OCI-LY7 (cell line): ENCODE results near the gene P2RY8. TPM values are rescaled to one million over a fixed set of nuclear protein-coding genes. Genes with fewer than 3 reads are reported as not detected.

Source experiments
- BruUV-seq: library from RNA; stranded (reverse); fragments of 400-500 nt; replicated peaks from 2 replicates; lab custom pipeline; 2021; lab: Mats Ljungman, UMichigan
- CTCF ChIA-PET: fragments of 300-600 bp; sonication (Branson Sonifier 250); formaldehyde crosslinking; loops from one replicate; lab custom pipeline; 2022; ENCODE audit warnings: antibody characterized with exemption; ENCODE audit not compliant: unreplicated experiment; lab: Charles Lee
- POLR2A ChIA-PET: fragments of 300-600 bp; sonication (Branson Sonifier 250); formaldehyde crosslinking; loops from one replicate; lab custom pipeline; 2022; ENCODE audit warnings: antibody characterized with exemption; lab: Charles Lee
- DNase-seq: peaks from one replicate; pipeline ENCODE4 v3.0.0-alpha.2; 2015; ENCODE audit warnings: low spot score
- H2AFZ ChIP-seq: fragments of 200-600 bp; sonication (generic), shearing (Covaris generic); 2 replicates; pipeline ENCODE4 v1.6.1; 2014; ENCODE audit warnings: mild to moderate bottlenecking, antibody characterized with exemption, low read length, moderate library complexity
- H3K27ac ChIP-seq: fragments of 200-600 bp; sonication (generic); 2 replicates; pipeline ENCODE4 v1.5.1; 2014; ENCODE audit warnings: mixed run types, low read depth, mild to moderate bottlenecking, moderate library complexity, low read length, inconsistent platforms; ENCODE audit not compliant: poor library complexity, severe bottlenecking
- H3K36me3 ChIP-seq: fragments of 200-600 bp; sonication (generic); 2 replicates; pipeline ENCODE4 v1.6.1; 2014; ENCODE audit warnings: mild to moderate bottlenecking, antibody characterized with exemption, low read length, moderate library complexity, mixed read lengths; ENCODE audit not compliant: insufficient read depth
- H3K4me1 ChIP-seq: fragments of 200-600 bp; sonication (generic); 2 replicates; pipeline ENCODE4 v1.5.1; 2014; ENCODE audit warnings: mild to moderate bottlenecking, low read length; ENCODE audit not compliant: insufficient read depth, poor library complexity, severe bottlenecking
- H3K4me2 ChIP-seq: fragments of 200-600 bp; sonication (generic); 2 replicates; pipeline ENCODE4 v1.6.1; 2014; ENCODE audit warnings: mild to moderate bottlenecking, low read length
- H3K4me3 ChIP-seq: fragments of 200-600 bp; sonication (generic); 2 replicates; pipeline ENCODE4 v1.5.1; 2014; ENCODE audit warnings: mild to moderate bottlenecking, low read depth, low read length; ENCODE audit not compliant: poor library complexity, severe bottlenecking
- H3K79me2 ChIP-seq: fragments of 200-600 bp; sonication (generic); 2 replicates; pipeline ENCODE4 v1.6.1; 2016; ENCODE audit warnings: low read depth, mild to moderate bottlenecking, low read length, moderate library complexity, mixed read lengths; ENCODE audit not compliant: insufficient read depth
- H3K9me2 ChIP-seq: fragments of 200-600 bp; sonication (generic); 2 replicates; pipeline ENCODE4 v1.6.1; 2016; ENCODE audit warnings: mild to moderate bottlenecking, low read length, mixed read lengths; ENCODE audit not compliant: insufficient read depth
- H3K9me3 ChIP-seq: fragments of 200-600 bp; sonication (generic); 2 replicates; pipeline ENCODE4 v1.6.1; 2014; ENCODE audit warnings: mild to moderate bottlenecking, mixed run types, low read length, mixed read lengths
- H4K20me1 ChIP-seq: fragments of 200-600 bp; sonication (generic); 2 replicates; pipeline ENCODE4 v1.6.1; 2014; ENCODE audit warnings: mild to moderate bottlenecking, antibody characterized with exemption, low read length, moderate library complexity, mixed read lengths; ENCODE audit not compliant: insufficient read depth
- EZH2phosphoT487 ChIP-seq: fragments of 200-600 bp; sonication (generic); IDR thresholded peaks from 2 replicates; pipeline ENCODE4 v1.6.1; 2018; ENCODE audit warnings: low read depth, borderline replicate concordance, mild to moderate bottlenecking, mixed run types, antibody characterized with exemption, low read length, moderate library complexity, mixed read lengths
- intact Hi-C: fragments of 100-400 bp; cut with micrococcal nuclease; formaldehyde crosslinking; loops from one replicate; pipeline ENCODE4 v1.10.0; 2022; ENCODE audit not compliant: unreplicated experiment
- total RNA-seq, 2 experiments: library from RNA; depleted of rRNA in 1 of 2; stranded (reverse); fragments of >200 nt in 1 of 2; shearing (Covaris generic) in 1 of 2; gene quantifications; 2 replicates each; pipeline ENCODE4 v1.2.3, GENCODE V29; 2014 to 2022
- TF ChIP-seq, protein P1 (sequence below): fragments of 200-600 bp; sonication (generic); conservative IDR thresholded peaks from 2 replicates; pipeline ENCODE4 v1.5.1; 2014; ENCODE audit warnings: mild to moderate bottlenecking, antibody characterized with exemption, low read length, moderate library complexity, mixed read lengths

P2RY8 gene
- total RNA-seq, 2 experiments from 2014 or later, result 110 to 149 TPM

DNA sequence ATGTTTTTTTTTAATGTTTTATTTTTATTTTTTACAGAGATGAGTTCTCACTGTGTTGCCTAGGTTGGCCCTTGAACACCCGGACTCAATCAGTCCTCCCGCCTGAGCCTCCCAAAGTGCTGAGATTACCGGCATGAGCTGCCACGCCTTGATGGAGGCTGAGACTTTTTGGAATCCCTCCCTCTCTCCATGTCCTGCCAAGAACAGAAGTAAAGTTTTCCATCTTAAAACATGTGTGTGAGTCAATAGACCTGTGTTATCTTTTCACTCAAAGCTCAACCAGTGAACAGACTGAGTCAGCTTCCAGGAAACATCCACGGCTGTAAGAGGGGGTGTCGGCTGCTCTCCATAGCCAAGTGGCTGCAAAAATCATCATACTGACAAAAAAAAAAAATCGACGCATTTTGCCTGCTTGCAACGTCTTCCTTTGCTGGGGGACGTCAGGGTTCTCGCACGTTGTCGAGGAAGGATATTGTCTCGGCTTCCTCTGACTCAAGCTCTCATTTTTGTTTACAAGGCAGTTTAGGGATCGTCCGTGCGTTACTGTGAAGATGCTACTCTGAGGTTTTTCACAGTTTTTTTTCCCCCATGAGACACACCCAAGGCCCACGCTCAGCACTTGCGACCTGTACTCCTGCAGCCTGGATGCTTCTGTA is 74.3 kb downstream of the P2RY8 start:
- no peak overlapping the region for H2AFZ ChIP-seq
- CTCF ChIA-PET, result no interaction called here

DNA sequence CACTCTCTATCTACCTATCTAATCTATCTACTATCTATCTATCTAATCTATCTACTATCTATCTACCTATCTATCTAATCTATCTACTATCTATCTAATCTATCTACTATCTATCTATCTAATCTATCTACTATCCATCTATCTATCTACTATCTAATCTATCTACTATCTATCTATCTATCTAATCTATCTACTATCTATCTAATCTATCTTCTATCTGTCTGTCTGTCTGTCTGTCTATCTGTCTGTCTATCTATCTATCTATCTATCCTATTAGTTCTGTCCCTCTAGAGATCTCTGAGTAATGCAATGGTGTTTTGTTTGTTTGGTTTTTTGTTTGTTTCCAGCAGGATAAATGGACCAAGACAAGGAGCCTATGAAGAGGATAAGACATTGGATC is 74.9 kb downstream of the P2RY8 start:
- ChIA-PET POLR2A (no interaction called here), CTCF (no interaction called here)
- peaks cover 57% of the 10 kb centered on the region for H3K4me1 ChIP-seq
- H3K4me3 ChIP-seq, result no peak overlapping the region
- H2AFZ ChIP-seq, result no peak overlapping the region
- no peak overlapping the region for H3K4me2 ChIP-seq
- H3K36me3 ChIP-seq, result peaks cover 44% of the 10 kb centered on the region
- peaks cover 38% of the 10 kb centered on the region; the same call in 1 of the 2 replicates for H3K79me2 ChIP-seq
- no peak for TF ChIP-seq EZH2phosphoT487
- TF ChIP-seq, protein P1, sequence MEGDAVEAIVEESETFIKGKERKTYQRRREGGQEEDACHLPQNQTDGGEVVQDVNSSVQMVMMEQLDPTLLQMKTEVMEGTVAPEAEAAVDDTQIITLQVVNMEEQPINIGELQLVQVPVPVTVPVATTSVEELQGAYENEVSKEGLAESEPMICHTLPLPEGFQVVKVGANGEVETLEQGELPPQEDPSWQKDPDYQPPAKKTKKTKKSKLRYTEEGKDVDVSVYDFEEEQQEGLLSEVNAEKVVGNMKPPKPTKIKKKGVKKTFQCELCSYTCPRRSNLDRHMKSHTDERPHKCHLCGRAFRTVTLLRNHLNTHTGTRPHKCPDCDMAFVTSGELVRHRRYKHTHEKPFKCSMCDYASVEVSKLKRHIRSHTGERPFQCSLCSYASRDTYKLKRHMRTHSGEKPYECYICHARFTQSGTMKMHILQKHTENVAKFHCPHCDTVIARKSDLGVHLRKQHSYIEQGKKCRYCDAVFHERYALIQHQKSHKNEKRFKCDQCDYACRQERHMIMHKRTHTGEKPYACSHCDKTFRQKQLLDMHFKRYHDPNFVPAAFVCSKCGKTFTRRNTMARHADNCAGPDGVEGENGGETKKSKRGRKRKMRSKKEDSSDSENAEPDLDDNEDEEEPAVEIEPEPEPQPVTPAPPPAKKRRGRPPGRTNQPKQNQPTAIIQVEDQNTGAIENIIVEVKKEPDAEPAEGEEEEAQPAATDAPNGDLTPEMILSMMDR, result no peak
- peak overlapping the region; percentile 38 for H3K27ac ChIP-seq
- no peaks in the 10 kb centered on the region for H3K9me3 ChIP-seq
- BruUV-seq, result no TSS peak
- no peaks in the 10 kb centered on the region for H3K9me2 ChIP-seq
- H4K20me1 ChIP-seq, result no peaks in the 10 kb centered on the region
- intact Hi-C loops, result no loop called here
- DNase-seq, result no peak

More for the DNA sequence above, 74.3 kb downstream of the P2RY8 start:
- H3K79me2 ChIP-seq, result peaks cover 38% of the 10 kb centered on the region; the same call in 1 of the 2 replicates
- H3K9me3 ChIP-seq, result no peaks in the 10 kb centered on the region
- peak overlapping the region; percentile 38 for H3K27ac ChIP-seq
- intact Hi-C loops, result no loop called here
- H3K4me2 ChIP-seq, result no peak overlapping the region
- DNase-seq, result no peak
- peaks cover 57% of the 10 kb centered on the region for H3K4me1 ChIP-seq
- POLR2A ChIA-PET, result no interaction called here
- TF ChIP-seq, protein P1, result no peak
- TF ChIP-seq EZH2phosphoT487, result no peak
- H3K9me2 ChIP-seq, result no peaks in the 10 kb centered on the region
- no peak overlapping the region for H3K4me3 ChIP-seq
- no peaks in the 10 kb centered on the region for H4K20me1 ChIP-seq
- BruUV-seq, result TSS peak; percentile 80
- peaks cover 47% of the 10 kb centered on the region for H3K36me3 ChIP-seq

DNA sequence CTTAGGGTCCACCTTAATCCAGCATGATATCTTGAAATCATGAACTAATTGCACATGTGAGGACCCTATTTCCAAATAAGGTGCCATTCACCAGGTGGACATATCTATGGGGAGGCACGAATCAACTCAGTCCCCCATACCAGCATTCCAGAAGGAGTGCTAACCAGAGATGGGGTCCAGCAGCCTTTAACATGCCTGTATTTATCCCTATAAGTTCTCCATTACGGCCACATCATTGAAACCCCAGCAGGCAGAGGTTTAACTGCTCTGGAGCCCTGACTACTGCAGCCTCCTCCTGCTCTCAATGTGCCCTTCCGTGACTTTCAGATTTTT is 81.1 kb downstream of the P2RY8 start:
- no peaks in the 10 kb centered on the region for H4K20me1 ChIP-seq
- peaks cover 17% of the 10 kb centered on the region; the same call in 1 of the 2 replicates for H3K79me2 ChIP-seq
- peaks cover 49% of the 10 kb centered on the region for H3K4me1 ChIP-seq
- no peaks in the 10 kb centered on the region for H3K36me3 ChIP-seq
- TF ChIP-seq, protein P1, result no peak
- no peak for TF ChIP-seq EZH2phosphoT487
- ChIA-PET POLR2A (no interaction called here), CTCF (no interaction called here)
- peak overlapping the region; percentile 58 for H3K27ac ChIP-seq
- H3K4me3 ChIP-seq, result no peak overlapping the region
- intact Hi-C loops, result loop anchor here (10.0 kb wide), 1 partner anchor 1059 kb away; no protein-coding TSS in a partner anchor
- no peaks in the 10 kb centered on the region for H3K9me2 ChIP-seq
- peak overlapping the region; percentile 1; the same call in 1 of the 2 replicates for H2AFZ ChIP-seq
- no peaks in the 10 kb centered on the region for H3K9me3 ChIP-seq
- DNase-seq, result no peak
- H3K4me2 ChIP-seq, result peak overlapping the region; percentile 62; the same call in 1 of the 2 replicates
- no TSS peak for BruUV-seq
